ENCODE results near the gene NUBPL.
"Not testable (repeated sequence)": the region's sequence is repeated elsewhere in the genome, so short reads cannot be mapped to it uniquely, and the experiment has no call there.

DNA sequence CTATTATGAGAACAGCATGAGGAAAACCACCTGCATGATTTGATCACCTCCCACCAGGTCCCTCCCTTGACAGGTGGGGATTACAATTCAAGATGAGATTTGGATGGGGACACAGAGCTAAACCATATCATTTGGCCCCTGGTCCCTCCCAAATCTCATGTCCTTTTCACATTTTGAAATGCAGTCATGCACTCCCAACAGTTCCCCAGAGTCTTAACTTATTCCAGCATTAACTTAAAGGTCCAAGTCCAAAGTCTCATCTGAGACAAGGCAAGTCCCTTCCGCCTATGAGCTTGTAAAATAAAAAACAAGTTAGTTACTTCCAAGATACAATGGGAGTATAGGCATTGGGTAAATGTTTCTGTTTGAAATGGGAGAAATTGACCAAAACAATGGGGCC, 189.8 kb downstream of the NUBPL start:
- TF ChIP-seq, protein P1, sequence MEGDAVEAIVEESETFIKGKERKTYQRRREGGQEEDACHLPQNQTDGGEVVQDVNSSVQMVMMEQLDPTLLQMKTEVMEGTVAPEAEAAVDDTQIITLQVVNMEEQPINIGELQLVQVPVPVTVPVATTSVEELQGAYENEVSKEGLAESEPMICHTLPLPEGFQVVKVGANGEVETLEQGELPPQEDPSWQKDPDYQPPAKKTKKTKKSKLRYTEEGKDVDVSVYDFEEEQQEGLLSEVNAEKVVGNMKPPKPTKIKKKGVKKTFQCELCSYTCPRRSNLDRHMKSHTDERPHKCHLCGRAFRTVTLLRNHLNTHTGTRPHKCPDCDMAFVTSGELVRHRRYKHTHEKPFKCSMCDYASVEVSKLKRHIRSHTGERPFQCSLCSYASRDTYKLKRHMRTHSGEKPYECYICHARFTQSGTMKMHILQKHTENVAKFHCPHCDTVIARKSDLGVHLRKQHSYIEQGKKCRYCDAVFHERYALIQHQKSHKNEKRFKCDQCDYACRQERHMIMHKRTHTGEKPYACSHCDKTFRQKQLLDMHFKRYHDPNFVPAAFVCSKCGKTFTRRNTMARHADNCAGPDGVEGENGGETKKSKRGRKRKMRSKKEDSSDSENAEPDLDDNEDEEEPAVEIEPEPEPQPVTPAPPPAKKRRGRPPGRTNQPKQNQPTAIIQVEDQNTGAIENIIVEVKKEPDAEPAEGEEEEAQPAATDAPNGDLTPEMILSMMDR (IDR thresholded peaks at IDR 0.05), result not testable (repeated sequence)
- TF ChIP-seq POLR2A (IDR thresholded peaks at IDR 0.05), result not testable (repeated sequence)

Data from adrenal gland (tissue), 5 donors.